GM19467 (cell line): ENCODE measurements around the gene CACNA2D1.

Experiments
- ATAC-seq: cut with Tn5 transposase; IDR thresholded peaks from one replicate; pipeline ENCODE4 v1.9.1; 2021; ENCODE audit warnings: mild to moderate bottlenecking, moderate library complexity; ENCODE audit not compliant: unreplicated experiment

The CACNA2D1 gene

GRCh38 chr7:82347808-82348207, 95.8 kb downstream of the CACNA2D1 start:
- ATAC-seq = no peak

- ATAC-seq = no peak
Observed at GRCh38 chr7:82345886-82346285, 97.7 kb downstream of the CACNA2D1 start.

- no peak for ATAC-seq
Observed at GRCh38 chr7:82343716-82344115, 99.9 kb downstream of the CACNA2D1 start.

- ATAC-seq = no peak
Observed at GRCh38 chr7:82339958-82340357, 103.6 kb downstream of the CACNA2D1 start.

- ATAC-seq = no peak
Observed at GRCh38 chr7:82335927-82336326, 107.7 kb downstream of the CACNA2D1 start.

- ATAC-seq = no peak
Observed at GRCh38 chr7:82335001-82335400, 108.6 kb downstream of the CACNA2D1 start.

GRCh38 chr7:82331234-82331633, 112.3 kb downstream of the CACNA2D1 start:
- no peak for ATAC-seq

- no peak for ATAC-seq
Observed at GRCh38 chr7:82330706-82331215, 112.8 kb downstream of the CACNA2D1 start.

GRCh38 chr7:82327898-82328297, 115.7 kb downstream of the CACNA2D1 start:
- ATAC-seq = no peak

GRCh38 chr7:82325416-82325815, 118.2 kb downstream of the CACNA2D1 start:
- no peak for ATAC-seq

GRCh38 chr7:82323806-82324205, 119.8 kb downstream of the CACNA2D1 start:
- ATAC-seq = no peak

- no peak for ATAC-seq
Observed at GRCh38 chr7:82319674-82320118, 123.9 kb downstream of the CACNA2D1 start.

GRCh38 chr7:82318786-82319185, 124.8 kb downstream of the CACNA2D1 start:
- ATAC-seq = no peak

- no peak for ATAC-seq
Observed at GRCh38 chr7:82317760-82318159, 125.8 kb downstream of the CACNA2D1 start.

GRCh38 chr7:82317257-82317721, 126.3 kb downstream of the CACNA2D1 start:
- no peak for ATAC-seq

GRCh38 chr7:82313269-82313668, 130.3 kb downstream of the CACNA2D1 start:
- no peak for ATAC-seq

- ATAC-seq = no peak
Observed at GRCh38 chr7:82312646-82313045, 130.9 kb downstream of the CACNA2D1 start.

GRCh38 chr7:82305347-82306005, 138.1 kb downstream of the CACNA2D1 start:
- no peak for ATAC-seq

GRCh38 chr7:82294865-82295264, 148.7 kb downstream of the CACNA2D1 start:
- no peak for ATAC-seq

GRCh38 chr7:82294382-82294784, 149.2 kb downstream of the CACNA2D1 start:
- no peak for ATAC-seq

GRCh38 chr7:82293467-82293866, 150.1 kb downstream of the CACNA2D1 start:
- ATAC-seq = no peak

GRCh38 chr7:82291931-82292330, 151.6 kb downstream of the CACNA2D1 start:
- ATAC-seq = no peak

- ATAC-seq = no peak
Observed at GRCh38 chr7:82289889-82290288, 153.7 kb downstream of the CACNA2D1 start.
